PC-9 (cell line): ENCODE measurements around the gene RAB25. TPM values are rescaled to one million over a fixed set of nuclear protein-coding genes. Genes with fewer than 3 reads are reported as not detected.

Source experiments
- BruUV-seq: library from RNA; stranded (reverse); fragments of 400-500 nt; replicated peaks from 2 replicates; lab custom pipeline; 2021; lab: Mats Ljungman, UMichigan
- CTCF ChIA-PET: fragments of 300-600 bp; sonication (Branson Sonifier 250); formaldehyde crosslinking; loops from one replicate; lab custom pipeline; 2022; ENCODE audit warnings: antibody characterized with exemption; lab: Charles Lee
- POLR2A ChIA-PET: fragments of 300-600 bp; sonication (Branson Sonifier 250); formaldehyde crosslinking; loops from one replicate; lab custom pipeline; 2022; ENCODE audit warnings: antibody characterized with exemption; ENCODE audit not compliant: unreplicated experiment; lab: Charles Lee
- DNase-seq, 2 experiments: peaks; one replicate each; pipeline versions ENCODE4 v3.0.0 to v3.0.0-alpha.2; 2015 to 2022; ENCODE audit warnings: mixed read lengths in 1 of 2
- H2AFZ ChIP-seq: fragments of 200-600 bp; sonication (generic); 2 replicates; pipeline ENCODE4 v1.8.1; 2017; ENCODE audit warnings: antibody characterized with exemption
- H3F3A ChIP-seq: fragments of 200-600 bp; sonication (generic); 2 replicates; pipeline ENCODE4 v1.8.1; 2017; ENCODE audit warnings: antibody characterized with exemption, mild to moderate bottlenecking, low read depth; ENCODE audit not compliant: insufficient read depth
- H3K27ac ChIP-seq: fragments of 200-600 bp; sonication (generic); 2 replicates; pipeline ENCODE4 v1.6.1; 2016; ENCODE audit warnings: mixed run types
- H3K27me3 ChIP-seq: fragments of 200-600 bp; sonication (generic); 2 replicates; pipeline ENCODE4 v1.6.1; 2016; ENCODE audit warnings: low read depth, mixed run types; ENCODE audit not compliant: insufficient read depth
- H3K36me3 ChIP-seq: fragments of 200-600 bp; sonication (generic); 2 replicates; pipeline ENCODE4 v1.6.1; 2016; ENCODE audit warnings: low read depth, mixed run types
- H3K4me1 ChIP-seq: fragments of 200-600 bp; sonication (generic); replicated peaks from 2 replicates; pipeline ENCODE4 v1.6.1; 2016; ENCODE audit warnings: mixed run types; ENCODE audit not compliant: insufficient read depth
- H3K4me2 ChIP-seq: fragments of 200-600 bp; sonication (generic); 2 replicates; pipeline ENCODE4 v1.6.1; 2017; ENCODE audit warnings: mixed run types
- H3K4me3 ChIP-seq: fragments of 200-600 bp; sonication (generic); 2 replicates; pipeline ENCODE4 v1.6.1; 2016; ENCODE audit warnings: mixed run types
- H3K79me2 ChIP-seq: fragments of 200-600 bp; sonication (generic); 2 replicates; pipeline ENCODE4 v1.6.1; 2017; ENCODE audit warnings: low read depth, mixed run types
- H3K9me2 ChIP-seq: fragments of 200-600 bp; sonication (generic); 2 replicates; pipeline ENCODE4 v1.8.1; 2017; ENCODE audit warnings: mild to moderate bottlenecking; ENCODE audit not compliant: insufficient read depth
- H3K9me3 ChIP-seq: fragments of 200-600 bp; sonication (generic); 2 replicates; pipeline ENCODE4 v1.8.1; 2016; ENCODE audit warnings: low read depth; ENCODE audit not compliant: insufficient read depth
- H4K20me1 ChIP-seq: fragments of 200-600 bp; sonication (generic); 2 replicates; pipeline ENCODE4 v1.8.1; 2017; ENCODE audit not compliant: insufficient read depth
- EZH2 ChIP-seq: fragments of 200-600 bp; sonication (generic); IDR thresholded peaks from 2 replicates; pipeline ENCODE4 v1.8.0; 2017; ENCODE audit warnings: antibody characterized with exemption, low read depth
- intact Hi-C: fragments of 100-400 bp; cut with micrococcal nuclease; formaldehyde crosslinking; loops from one replicate; pipeline ENCODE4 v1.10.0; 2022; ENCODE audit not compliant: unreplicated experiment
- total RNA-seq: library from RNA; stranded (reverse); gene quantifications from 2 replicates; pipeline ENCODE4 v1.2.3, GENCODE V29; 2021
- TF ChIP-seq, protein P1 (sequence below): fragments of 200-600 bp; sonication (generic); conservative IDR thresholded peaks from 2 replicates; pipeline ENCODE4 v1.6.1; 2017; ENCODE audit warnings: mixed run types, antibody characterized with exemption, mild to moderate bottlenecking, moderate library complexity

Gene RAB25
- total RNA-seq, 1 experiment from 2014 or later: 129 TPM

DNA sequence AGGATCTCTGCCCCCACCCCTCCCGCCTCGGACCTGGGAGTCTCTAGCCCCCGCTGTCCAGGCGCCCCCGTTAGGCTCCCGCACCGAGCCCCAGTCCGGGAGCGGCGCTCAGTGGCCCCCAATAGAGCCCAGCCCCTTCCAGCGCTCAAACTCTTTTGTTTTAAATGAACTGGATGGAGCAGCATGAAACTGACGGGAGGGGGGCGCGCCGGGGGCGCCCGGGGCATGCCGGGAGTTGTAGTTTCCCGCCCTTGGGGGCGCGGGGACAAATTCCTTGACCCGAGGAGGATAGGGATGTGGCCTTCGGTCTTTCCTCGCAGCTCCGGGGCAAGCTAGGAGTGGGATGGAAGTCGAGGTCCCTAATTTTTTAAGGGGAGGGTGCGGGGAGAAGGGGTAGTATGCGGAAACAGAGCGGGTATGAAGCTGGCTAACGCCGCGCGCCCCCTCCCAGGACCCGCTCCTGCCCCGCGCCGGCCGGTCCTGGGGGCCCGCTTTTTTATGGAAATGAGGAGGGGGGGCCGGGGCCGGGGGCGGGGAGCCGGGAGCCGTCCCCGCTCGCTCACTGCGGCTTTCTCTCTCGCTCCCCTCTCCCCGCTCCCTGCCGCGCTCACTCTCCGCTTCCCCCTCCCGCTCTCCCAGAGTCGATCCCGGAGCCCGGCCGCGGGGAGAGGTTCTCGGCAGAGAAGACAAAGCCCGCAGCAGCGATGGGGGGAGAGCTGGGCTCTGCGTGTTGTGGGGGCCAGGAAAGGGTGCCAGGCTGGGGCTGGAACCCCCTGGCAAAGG lies 21.5 kb downstream of the RAB25 start, which contains the start of gene MEX3A:
TSS of gene MEX3A (minus strand) at position 157 of the 783 bp plus-strand sequence. CDS start 467 bp downstream, outside the sequence.
- Histone ChIP-seq H3K27ac (no peak within 1 kb of the TSS), H4K20me1 (no peaks in the 10 kb centered on the region), H3K27me3 (no peaks in the 10 kb centered on the region), H3K4me3 (peak within 1 kb of the TSS; percentile 100), H3K4me2 (peak within 1 kb of the TSS; percentile 99), H2AFZ (peak within 1 kb of the TSS; percentile 96), H3F3A (peaks cover 31% of the 10 kb centered on the region; the same call in 1 of the 2 replicates), H3K4me1 (peaks cover 21% of the 10 kb centered on the region), H3K79me2 (no peaks in the 10 kb centered on the region), H3K9me3 (no peaks in the 10 kb centered on the region), H3K9me2 (no peaks in the 10 kb centered on the region), H3K36me3 (no peaks in the 10 kb centered on the region)
- POLR2A ChIA-PET: interaction anchor here (0.6 kb wide), 3 partner anchors 147 to 1090 kb away, joined by 3 to 10 read pairs (median 3); no protein-coding TSS in a partner anchor
- CTCF ChIA-PET: interaction anchor here (0.6 kb wide), 2 partner anchors 20 to 225 kb away, joined by 3 read pairs; no protein-coding TSS in a partner anchor
- peak; percentile 44 to 79 for DNase-seq
- intact Hi-C loops: loop anchor here (2.0 kb wide), 1 partner anchor 22 kb away; the partner anchor contains the start of gene RAB25
- no peak for TF ChIP-seq EZH2
- TF ChIP-seq, protein P1, sequence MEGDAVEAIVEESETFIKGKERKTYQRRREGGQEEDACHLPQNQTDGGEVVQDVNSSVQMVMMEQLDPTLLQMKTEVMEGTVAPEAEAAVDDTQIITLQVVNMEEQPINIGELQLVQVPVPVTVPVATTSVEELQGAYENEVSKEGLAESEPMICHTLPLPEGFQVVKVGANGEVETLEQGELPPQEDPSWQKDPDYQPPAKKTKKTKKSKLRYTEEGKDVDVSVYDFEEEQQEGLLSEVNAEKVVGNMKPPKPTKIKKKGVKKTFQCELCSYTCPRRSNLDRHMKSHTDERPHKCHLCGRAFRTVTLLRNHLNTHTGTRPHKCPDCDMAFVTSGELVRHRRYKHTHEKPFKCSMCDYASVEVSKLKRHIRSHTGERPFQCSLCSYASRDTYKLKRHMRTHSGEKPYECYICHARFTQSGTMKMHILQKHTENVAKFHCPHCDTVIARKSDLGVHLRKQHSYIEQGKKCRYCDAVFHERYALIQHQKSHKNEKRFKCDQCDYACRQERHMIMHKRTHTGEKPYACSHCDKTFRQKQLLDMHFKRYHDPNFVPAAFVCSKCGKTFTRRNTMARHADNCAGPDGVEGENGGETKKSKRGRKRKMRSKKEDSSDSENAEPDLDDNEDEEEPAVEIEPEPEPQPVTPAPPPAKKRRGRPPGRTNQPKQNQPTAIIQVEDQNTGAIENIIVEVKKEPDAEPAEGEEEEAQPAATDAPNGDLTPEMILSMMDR: no peak
- no TSS peak for BruUV-seq

DNA sequence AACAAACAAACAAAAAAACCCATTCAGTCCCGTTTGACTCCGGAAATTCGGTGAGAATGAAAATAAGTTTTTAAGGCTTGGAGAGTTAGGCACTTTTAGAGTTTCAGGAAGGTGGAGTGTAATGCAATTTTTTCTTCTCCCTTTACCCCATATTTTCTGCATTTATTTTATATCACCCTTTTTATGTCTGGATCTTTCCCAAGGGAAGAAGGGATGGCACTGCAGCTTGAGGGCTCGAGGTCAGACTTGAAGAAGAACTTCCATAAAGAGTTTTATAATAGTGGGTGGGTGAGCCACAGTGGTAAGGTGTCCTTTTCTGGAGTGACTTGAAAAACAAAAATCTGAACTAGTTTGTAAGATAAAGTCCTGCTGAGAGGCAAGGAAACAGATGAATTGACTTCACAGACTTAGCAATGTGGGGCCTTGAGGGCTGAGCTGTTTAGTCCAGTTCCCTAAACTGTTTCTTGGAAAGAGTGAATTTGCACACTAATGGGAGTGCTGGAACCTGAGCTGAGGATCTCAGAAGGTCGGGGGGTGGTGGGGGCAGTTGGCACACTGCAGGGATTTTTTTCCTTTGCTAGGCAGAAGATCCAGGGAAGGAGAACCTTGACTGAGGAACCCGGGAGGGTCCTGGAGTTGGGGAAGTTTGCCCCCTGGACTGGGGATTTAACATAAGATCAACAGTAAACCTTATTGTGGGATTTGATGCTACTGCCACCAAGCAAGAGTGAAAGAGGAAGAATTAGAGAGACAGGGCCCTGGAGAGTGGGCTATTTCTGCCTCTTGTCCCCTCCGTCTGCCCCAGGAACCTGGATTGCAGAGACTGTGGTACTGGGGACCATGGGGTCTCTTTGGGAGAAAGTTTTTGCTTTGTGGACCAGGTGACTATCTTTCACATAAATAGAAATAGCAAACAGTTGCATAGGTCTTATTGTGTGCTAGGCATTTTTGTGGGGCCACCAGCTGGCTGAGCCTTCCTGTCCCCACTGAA lies 23.1 kb downstream of the RAB25 start:
- Histone ChIP-seq H2AFZ (no peak overlapping the region), H3K4me3 (no peak overlapping the region), H3K27ac (no peak overlapping the region), H3K36me3 (no peaks in the 10 kb centered on the region), H3F3A (peaks cover 22% of the 10 kb centered on the region; the same call in 1 of the 2 replicates), H3K27me3 (no peaks in the 10 kb centered on the region), H3K79me2 (no peaks in the 10 kb centered on the region), H3K9me2 (no peaks in the 10 kb centered on the region), H3K4me2 (no peak overlapping the region; the same call in 1 of the 2 replicates), H3K4me1 (peaks cover 21% of the 10 kb centered on the region), H4K20me1 (no peaks in the 10 kb centered on the region), H3K9me3 (no peaks in the 10 kb centered on the region)
- BruUV-seq: no TSS peak
- ChIA-PET POLR2A (interaction anchor here (0.6 kb wide), 1 partner anchor 24 kb away, joined by 6 read pairs; no protein-coding TSS in a partner anchor), CTCF (interaction anchor here (0.6 to 0.7 kb wide), 3 partner anchors 141 to 728 kb away, joined by 3 to 7 read pairs (median 3); partner anchors contain the start of gene MRPL24)
- intact Hi-C loops: loop anchor here (2.0 kb wide), 1 partner anchor 23 kb away; the partner anchor contains the start of gene RAB25
- DNase-seq: no peak
- TF ChIP-seq EZH2: no peak
- TF ChIP-seq, protein P1: no peak
